Measurements from ENCODE around the gene PPEF2. TPM values are rescaled to one million over a fixed set of nuclear protein-coding genes. Genes with fewer than 3 reads are reported as not detected.

PPEF2 gene
- total RNA-seq, 2 experiments from 2014 or later, result 0.10 to 0.21 TPM

- CTCF ChIA-PET, result no interaction called here
These were observed 81.0 kb downstream of the PPEF2 start for GRCh38 chr4:75821216-75821615.

GRCh38 chr4:75820676-75821075, 81.6 kb downstream of the PPEF2 start:
- Mint-ChIP-seq H3K27me3 (ENCODE audit: low read depth) (peaks cover 3% of the 10 kb centered on the region), H3K27ac (peak overlapping the region; percentile 32), H3K4me1 (ENCODE audit: low read depth) (peaks cover 4% of the 10 kb centered on the region), H3K9me3 (no peaks in the 10 kb centered on the region), H3K36me3 (ENCODE audit: low read depth) (no peaks in the 10 kb centered on the region), H3K4me3 (no peak overlapping the region)
- no peak for DNase-seq
- CTCF ChIA-PET, result no interaction called here
- intact Hi-C loops (cut with micrococcal nuclease), result no loop called here

More at GRCh38 chr4:75821216-75821615, 81.0 kb downstream of the PPEF2 start:
- peaks cover 4% of the 10 kb centered on the region for H3K4me1 Mint-ChIP-seq (ENCODE audit: low read depth)
- H3K9me3 Mint-ChIP-seq, result no peaks in the 10 kb centered on the region
- intact Hi-C loops (cut with micrococcal nuclease), result no loop called here
- peak overlapping the region; percentile 15 for H3K27ac Mint-ChIP-seq
- DNase-seq, result no peak
- H3K4me3 Mint-ChIP-seq, result no peak overlapping the region
- H3K36me3 Mint-ChIP-seq (ENCODE audit: low read depth), result no peaks in the 10 kb centered on the region
- peaks cover 3% of the 10 kb centered on the region for H3K27me3 Mint-ChIP-seq (ENCODE audit: low read depth)

- Mint-ChIP-seq H3K9me3 (no peaks in the 10 kb centered on the region), H3K4me1 (ENCODE audit: low read depth) (peaks cover 4% of the 10 kb centered on the region), H3K36me3 (ENCODE audit: low read depth) (no peaks in the 10 kb centered on the region), H3K27ac (no peak overlapping the region), H3K27me3 (ENCODE audit: low read depth) (peaks cover 3% of the 10 kb centered on the region), H3K4me3 (no peak overlapping the region)
- CTCF ChIA-PET, result no interaction called here
- intact Hi-C loops (cut with micrococcal nuclease), result no loop called here
- DNase-seq, result no peak
These were observed 82.1 kb downstream of the PPEF2 start for GRCh38 chr4:75820197-75820596.

GRCh38 chr4:75819121-75819520, 83.1 kb downstream of the PPEF2 start:
- peaks cover 6% of the 10 kb centered on the region for H3K36me3 Mint-ChIP-seq (ENCODE audit: low read depth)
- CTCF ChIA-PET, result no interaction called here
- H3K4me1 Mint-ChIP-seq (ENCODE audit: low read depth), result peaks cover 4% of the 10 kb centered on the region
- H3K27me3 Mint-ChIP-seq (ENCODE audit: low read depth), result peaks cover 3% of the 10 kb centered on the region
- intact Hi-C loops (cut with micrococcal nuclease), result no loop called here
- H3K4me3 Mint-ChIP-seq, result no peak overlapping the region
- DNase-seq, result no peak
- H3K27ac Mint-ChIP-seq, result no peak overlapping the region
- no peaks in the 10 kb centered on the region for H3K9me3 Mint-ChIP-seq

GRCh38 chr4:75817901-75818300, 84.4 kb downstream of the PPEF2 start:
- no peak for DNase-seq
- H3K9me3 Mint-ChIP-seq, result no peaks in the 10 kb centered on the region
- H3K27me3 Mint-ChIP-seq (ENCODE audit: low read depth), result peaks cover 3% of the 10 kb centered on the region
- no peak overlapping the region for H3K27ac Mint-ChIP-seq
- H3K4me3 Mint-ChIP-seq, result no peak overlapping the region
- intact Hi-C loops (cut with micrococcal nuclease), result no loop called here
- peaks cover 4% of the 10 kb centered on the region for H3K4me1 Mint-ChIP-seq (ENCODE audit: low read depth)
- peaks cover 6% of the 10 kb centered on the region for H3K36me3 Mint-ChIP-seq (ENCODE audit: low read depth)
- CTCF ChIA-PET, result no interaction called here

Other genes with a start within 250 kb of the PPEF2 start
- gene G3BP2, start 229.0 kb downstream of the PPEF2 start, total RNA-seq, result 100 to 1,000 TPM; 134 to 144 TPM
- gene USO1, start 177.9 kb downstream of the PPEF2 start, total RNA-seq, result 10 to 100 TPM; 42.1 to 42.4 TPM
- gene NAAA, start 38.6 kb upstream of the PPEF2 start, total RNA-seq, result 10 to 100 TPM; 24.4 to 27.1 TPM
- 10 to 100 TPM; 30.5 to 31.5 TPM for gene SDAD1, start 88.5 kb upstream of the PPEF2 start, total RNA-seq
- under 1 TPM; 0.74 to 0.89 TPM for gene CXCL9, start 105.1 kb upstream of the PPEF2 start, total RNA-seq
- gene CXCL10, start 121.0 kb upstream of the PPEF2 start, total RNA-seq, result under 1 TPM; 0.41 to 0.64 TPM
- not detected for gene CXCL11, start 133.6 kb upstream of the PPEF2 start, total RNA-seq
- gene ART3, start 172.3 kb upstream of the PPEF2 start, total RNA-seq, result not detected
- 10 to 100 TPM; 43.9 to 53.4 TPM for gene NUP54, start 245.9 kb upstream of the PPEF2 start, total RNA-seq